SKM-1 treated with dmso at 0.1 percent for 144 hours (cell line): ENCODE data around the gene DDX1.
"Not testable (repeated sequence)": the region's sequence is repeated elsewhere in the genome, so short reads cannot be mapped to it uniquely, and the experiment has no call there.

Source experiments
- DNase-seq: peaks from one replicate; lab custom pipeline; 2025; ENCODE audit not compliant: unreplicated experiment; lab: John Stamatoyannopoulos, UW

DDX1 gene

GRCh38 chr2:15594291-15595256 lies 2.9 kb downstream of the DDX1 start:
- DNase-seq, result no peak

- DNase-seq, result no peak
Measured at GRCh38 chr2:15595342-15595905, 3.8 kb downstream of the DDX1 start.

- DNase-seq, result no peak
Measured at GRCh38 chr2:15595936-15596335, 4.3 kb downstream of the DDX1 start.

GRCh38 chr2:15596350-15596749 lies 4.7 kb downstream of the DDX1 start:
- no peak for DNase-seq

- no peak for DNase-seq
Measured at GRCh38 chr2:15596968-15597367, 5.3 kb downstream of the DDX1 start.

- DNase-seq, result no peak
Measured at GRCh38 chr2:15599994-15600393, 8.3 kb downstream of the DDX1 start.

- no peak for DNase-seq
Measured at GRCh38 chr2:15601681-15602080, 10.0 kb downstream of the DDX1 start.

GRCh38 chr2:15602393-15602792 lies 10.7 kb downstream of the DDX1 start:
- no peak for DNase-seq

GRCh38 chr2:15603044-15603765 lies 11.5 kb downstream of the DDX1 start:
- no peak for DNase-seq

- no peak for DNase-seq
Measured at GRCh38 chr2:15603948-15604347, 12.3 kb downstream of the DDX1 start.

- DNase-seq, result no peak
Measured at GRCh38 chr2:15605721-15606120, 14.1 kb downstream of the DDX1 start.

GRCh38 chr2:15606481-15607441 lies 15.1 kb downstream of the DDX1 start:
- no peak for DNase-seq

GRCh38 chr2:15607709-15608391 lies 16.2 kb downstream of the DDX1 start:
- no peak for DNase-seq

- DNase-seq, result no peak
Measured at GRCh38 chr2:15608392-15608761, 16.7 kb downstream of the DDX1 start.

GRCh38 chr2:15609341-15610042 lies 17.8 kb downstream of the DDX1 start:
- DNase-seq, result no peak

GRCh38 chr2:15610430-15610952 lies 18.8 kb downstream of the DDX1 start:
- no peak for DNase-seq

GRCh38 chr2:15612101-15612500 lies 20.4 kb downstream of the DDX1 start:
- not testable (repeated sequence) for DNase-seq

GRCh38 chr2:15613736-15614429 lies 22.2 kb downstream of the DDX1 start:
- no peak for DNase-seq
